Measurements from ENCODE around the gene FBXO24. TPM values are rescaled to one million over a fixed set of nuclear protein-coding genes. Genes with fewer than 3 reads are reported as not detected.
"Not testable (repeated sequence)": the region's sequence is repeated elsewhere in the genome, so short reads cannot be mapped to it uniquely, and the experiment has no call there.

The FBXO24 gene
- total RNA-seq, 2 experiments from 2014 or later, result 1.3 to 1.5 TPM

GRCh38 chr7:100545360-100546128 lies 40.6 kb upstream of the FBXO24 start:
- Mint-ChIP-seq H3K4me1 (peaks cover 95% of the 10 kb centered on the region), H3K9me3 (no peaks in the 10 kb centered on the region), H3K36me3 (ENCODE audit: low read depth) (peaks cover 39% of the 10 kb centered on the region), H3K27me3 (no peaks in the 10 kb centered on the region), H3K4me3 (peak overlapping the region; percentile 48), H3K27ac (peak overlapping the region; percentile 87)
- CTCF ChIA-PET, result interaction anchor here (0.6 to 7.3 kb wide), 8 partner anchors 15 to 1890 kb away, joined by 3 to 49 read pairs (median 3); partner anchors contain the start of gene SLC12A9
- no peak for DNase-seq
- POLR2A ChIA-PET, result no interaction called here

GRCh38 chr7:100546129-100546925 lies 39.8 kb upstream of the FBXO24 start:
- DNase-seq, result no peak

GRCh38 chr7:100546926-100547800 lies 39.0 kb upstream of the FBXO24 start:
- CTCF ChIA-PET, result interaction anchor here (0.9 to 7.3 kb wide), 4 partner anchors 14 to 73 kb away, joined by 3 to 49 read pairs (median 4); partner anchors contain the start of gene FBXO24
- H3K27ac Mint-ChIP-seq, result peak overlapping the region; percentile 87

More at GRCh38 chr7:100546129-100546925, 39.8 kb upstream of the FBXO24 start:
- Mint-ChIP-seq H3K36me3 (ENCODE audit: low read depth) (peaks cover 37% of the 10 kb centered on the region), H3K27ac (peak overlapping the region; percentile 87), H3K9me3 (no peaks in the 10 kb centered on the region), H3K4me3 (peak overlapping the region; percentile 37), H3K4me1 (peaks cover 91% of the 10 kb centered on the region), H3K27me3 (no peaks in the 10 kb centered on the region)
- ChIA-PET CTCF (interaction anchor here (1.1 to 7.3 kb wide), 4 partner anchors 14 to 306 kb away, joined by 4 to 49 read pairs (median 5); partner anchors contain the start of gene SLC12A9), POLR2A (no interaction called here)

GRCh38 chr7:100547872-100548271 lies 38.3 kb upstream of the FBXO24 start:
- Mint-ChIP-seq H3K9me3 (no peaks in the 10 kb centered on the region), H3K4me1 (peaks cover 79% of the 10 kb centered on the region), H3K27ac (peak overlapping the region; percentile 87), H3K36me3 (ENCODE audit: low read depth) (peaks cover 39% of the 10 kb centered on the region), H3K4me3 (no peak overlapping the region), H3K27me3 (no peaks in the 10 kb centered on the region)
- ChIA-PET POLR2A (no interaction called here), CTCF (interaction anchor here (0.8 to 7.3 kb wide), 7 partner anchors 13 to 74 kb away, joined by 3 to 49 read pairs (median 4); partner anchors contain the start of gene FBXO24)
- DNase-seq, result no peak

More at GRCh38 chr7:100546926-100547800, 39.0 kb upstream of the FBXO24 start:
- no peak for DNase-seq
- Mint-ChIP-seq H3K27me3 (no peaks in the 10 kb centered on the region), H3K36me3 (ENCODE audit: low read depth) (peaks cover 35% of the 10 kb centered on the region), H3K9me3 (no peaks in the 10 kb centered on the region), H3K4me3 (peak overlapping the region; percentile 37), H3K4me1 (peaks cover 84% of the 10 kb centered on the region)
- POLR2A ChIA-PET, result no interaction called here

GRCh38 chr7:100548446-100548845 lies 37.7 kb upstream of the FBXO24 start:
- DNase-seq, H3K27me3 Mint-ChIP-seq, H3K9me3 Mint-ChIP-seq, POLR2A ChIA-PET, H3K4me3 Mint-ChIP-seq: not testable (repeated sequence)
- Mint-ChIP-seq H3K4me1 (peaks cover 77% of the 10 kb centered on the region), H3K27ac (peak overlapping the region; percentile 87), H3K36me3 (ENCODE audit: low read depth) (peaks cover 42% of the 10 kb centered on the region)
- CTCF ChIA-PET, result interaction anchor here (0.8 to 7.3 kb wide), 7 partner anchors 12 to 86 kb away, joined by 3 to 49 read pairs (median 3); partner anchors contain the start of gene FBXO24

GRCh38 chr7:100552532-100552931 lies 33.6 kb upstream of the FBXO24 start:
- no peak overlapping the region for H3K4me3 Mint-ChIP-seq
- ChIA-PET CTCF (interaction anchor here (0.6 to 2.1 kb wide), 4 partner anchors 8 to 70 kb away, joined by 3 to 11 read pairs (median 4); no protein-coding TSS in a partner anchor), POLR2A (no interaction called here)
- H3K9me3 Mint-ChIP-seq, result no peaks in the 10 kb centered on the region
- peaks cover 56% of the 10 kb centered on the region for H3K36me3 Mint-ChIP-seq (ENCODE audit: low read depth)
- H3K27ac Mint-ChIP-seq, result peak overlapping the region; percentile 55
- DNase-seq, result no peak
- peaks cover 41% of the 10 kb centered on the region for H3K4me1 Mint-ChIP-seq
- no peaks in the 10 kb centered on the region for H3K27me3 Mint-ChIP-seq

- H3K9me3 Mint-ChIP-seq, result no peaks in the 10 kb centered on the region
- no peaks in the 10 kb centered on the region for H3K27me3 Mint-ChIP-seq
- H3K4me3 Mint-ChIP-seq, result no peak overlapping the region
- H3K27ac Mint-ChIP-seq, result no peak overlapping the region
- peaks cover 51% of the 10 kb centered on the region for H3K36me3 Mint-ChIP-seq (ENCODE audit: low read depth)
- no peak for DNase-seq
- peaks cover 36% of the 10 kb centered on the region for H3K4me1 Mint-ChIP-seq
- POLR2A ChIA-PET, result no interaction called here
- CTCF ChIA-PET, result interaction anchor here (0.6 to 2.1 kb wide), 4 partner anchors 8 to 70 kb away, joined by 3 to 11 read pairs (median 4); no protein-coding TSS in a partner anchor
Measured at GRCh38 chr7:100553032-100553431, 33.1 kb upstream of the FBXO24 start.

GRCh38 chr7:100555701-100556100 lies 30.4 kb upstream of the FBXO24 start:
- ChIA-PET POLR2A (interaction anchor here (0.7 kb wide), 1 partner anchor 56 kb away, joined by 4 read pairs; no protein-coding TSS in a partner anchor), CTCF (interaction anchor here (0.8 to 1.9 kb wide), 9 partner anchors 8 to 118 kb away, joined by 3 to 8 read pairs (median 3); partner anchors contain the start of gene TSC22D4)
- DNase-seq, result no peak
- peaks cover 19% of the 10 kb centered on the region for H3K4me1 Mint-ChIP-seq
- no peaks in the 10 kb centered on the region for H3K27me3 Mint-ChIP-seq
- no peaks in the 10 kb centered on the region for H3K9me3 Mint-ChIP-seq
- no peak overlapping the region for H3K4me3 Mint-ChIP-seq
- peaks cover 37% of the 10 kb centered on the region for H3K36me3 Mint-ChIP-seq (ENCODE audit: low read depth)
- peak overlapping the region; percentile 6 for H3K27ac Mint-ChIP-seq

GRCh38 chr7:100556541-100556940 lies 29.6 kb upstream of the FBXO24 start:
- Mint-ChIP-seq H3K4me1 (peaks cover 18% of the 10 kb centered on the region), H3K27ac (no peak overlapping the region), H3K9me3 (no peaks in the 10 kb centered on the region), H3K36me3 (ENCODE audit: low read depth) (peaks cover 35% of the 10 kb centered on the region), H3K27me3 (no peaks in the 10 kb centered on the region), H3K4me3 (no peak overlapping the region)
- ChIA-PET CTCF (interaction anchor here (1.1 to 1.9 kb wide), 2 partner anchors 22 to 78 kb away, joined by 3 to 7 read pairs; partner anchors contain the start of gene TSC22D4), POLR2A (no interaction called here)
- no peak for DNase-seq

GRCh38 chr7:100559127-100559526 lies 27.0 kb upstream of the FBXO24 start:
- DNase-seq, result no peak
- H3K27me3 Mint-ChIP-seq, result no peaks in the 10 kb centered on the region
- ChIA-PET POLR2A (no interaction called here), CTCF (interaction anchor here (0.5 to 5.3 kb wide), 20 partner anchors 10 to 697 kb away, joined by 3 to 49 read pairs (median 6); partner anchors contain the start of genes AGFG2, FBXO24, LRCH4 and MOSPD3)
- H3K4me3 Mint-ChIP-seq, result no peak overlapping the region
- H3K4me1 Mint-ChIP-seq, result peaks cover 19% of the 10 kb centered on the region
- H3K27ac Mint-ChIP-seq, result no peak overlapping the region
- H3K36me3 Mint-ChIP-seq (ENCODE audit: low read depth), result peaks cover 30% of the 10 kb centered on the region
- no peaks in the 10 kb centered on the region for H3K9me3 Mint-ChIP-seq

- DNase-seq, result no peak
- H3K36me3 Mint-ChIP-seq (ENCODE audit: low read depth), result peaks cover 17% of the 10 kb centered on the region
- no peaks in the 10 kb centered on the region for H3K27me3 Mint-ChIP-seq
- ChIA-PET POLR2A (no interaction called here), CTCF (interaction anchor here (0.6 to 5.3 kb wide), 4 partner anchors 10 to 24 kb away, joined by 3 to 49 read pairs (median 14); partner anchors contain the start of genes FBXO24 and LRCH4)
- no peak overlapping the region for H3K4me3 Mint-ChIP-seq
- no peaks in the 10 kb centered on the region for H3K9me3 Mint-ChIP-seq
- H3K4me1 Mint-ChIP-seq, result peaks cover 15% of the 10 kb centered on the region
- no peak overlapping the region for H3K27ac Mint-ChIP-seq
Measured at GRCh38 chr7:100561491-100562194, 24.5 kb upstream of the FBXO24 start.

All from activated CD4-positive, alpha-beta T cell treated with anti-CD3 and anti-CD28 coated beads, Interleukin-2, amount 10 ng/mL, durations not matched to agents 7 days and 5 days (primary cell).